ENCODE data around the gene SYT14.

The SYT14 gene

DNA sequence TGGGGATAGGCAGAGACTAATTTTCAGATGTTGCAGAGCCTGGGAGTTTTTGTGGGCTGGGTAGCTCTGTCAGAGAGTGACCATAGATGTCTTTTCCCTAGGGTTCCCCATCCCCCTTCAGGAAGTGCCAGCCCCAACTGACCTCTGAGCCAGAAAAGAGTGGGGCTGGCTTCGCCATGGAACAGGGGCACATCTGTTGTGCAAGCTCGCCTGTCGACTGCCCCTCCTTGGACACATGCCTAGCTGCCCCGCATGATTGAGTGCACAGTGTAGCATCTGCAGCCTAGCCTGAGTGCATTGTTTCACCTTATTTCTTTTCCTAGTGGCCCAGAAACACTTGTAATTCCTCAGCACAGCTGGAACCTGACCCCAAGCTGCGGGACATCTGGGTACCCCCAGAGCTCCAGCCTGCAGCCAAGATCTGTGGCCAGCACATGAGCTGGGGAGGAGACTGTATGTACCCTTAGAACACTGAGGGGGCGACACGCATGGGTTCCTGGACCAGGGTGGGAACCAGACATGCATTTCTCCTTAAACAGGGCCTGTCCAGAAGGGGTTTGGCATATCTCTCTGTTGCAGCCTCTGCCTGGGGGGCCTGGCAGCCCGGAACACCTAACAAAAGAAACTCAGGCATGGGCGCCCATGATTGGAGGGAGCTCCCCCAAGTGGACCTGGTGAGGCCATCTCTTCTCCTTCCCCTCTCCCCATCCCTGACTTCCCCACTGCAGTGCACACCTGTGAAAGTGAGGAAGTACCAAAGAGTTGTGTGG is 55.2 kb downstream of the SYT14 start:
- TF ChIP-seq EZH2 (IDR thresholded peaks at IDR 0.05; ENCODE audit: borderline replicate concordance, low read depth, low read length, severe bottlenecking) = no peak
- TF ChIP-seq, protein P1, sequence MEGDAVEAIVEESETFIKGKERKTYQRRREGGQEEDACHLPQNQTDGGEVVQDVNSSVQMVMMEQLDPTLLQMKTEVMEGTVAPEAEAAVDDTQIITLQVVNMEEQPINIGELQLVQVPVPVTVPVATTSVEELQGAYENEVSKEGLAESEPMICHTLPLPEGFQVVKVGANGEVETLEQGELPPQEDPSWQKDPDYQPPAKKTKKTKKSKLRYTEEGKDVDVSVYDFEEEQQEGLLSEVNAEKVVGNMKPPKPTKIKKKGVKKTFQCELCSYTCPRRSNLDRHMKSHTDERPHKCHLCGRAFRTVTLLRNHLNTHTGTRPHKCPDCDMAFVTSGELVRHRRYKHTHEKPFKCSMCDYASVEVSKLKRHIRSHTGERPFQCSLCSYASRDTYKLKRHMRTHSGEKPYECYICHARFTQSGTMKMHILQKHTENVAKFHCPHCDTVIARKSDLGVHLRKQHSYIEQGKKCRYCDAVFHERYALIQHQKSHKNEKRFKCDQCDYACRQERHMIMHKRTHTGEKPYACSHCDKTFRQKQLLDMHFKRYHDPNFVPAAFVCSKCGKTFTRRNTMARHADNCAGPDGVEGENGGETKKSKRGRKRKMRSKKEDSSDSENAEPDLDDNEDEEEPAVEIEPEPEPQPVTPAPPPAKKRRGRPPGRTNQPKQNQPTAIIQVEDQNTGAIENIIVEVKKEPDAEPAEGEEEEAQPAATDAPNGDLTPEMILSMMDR (IDR thresholded peaks at IDR 0.05; ENCODE audit: borderline replicate concordance, extremely low read depth, low read length, poor library complexity, severe bottlenecking) = no peak
- Histone ChIP-seq H3K27me3 (ENCODE audit: insufficient read depth, low read length, poor library complexity) (no peaks in the 10 kb centered on the region), H3K4me2 (ENCODE audit: insufficient read depth, low read length) (no peak overlapping the region), H3K79me2 (ENCODE audit: insufficient read depth, low read length) (no peaks in the 10 kb centered on the region), H4K20me1 (ENCODE audit: insufficient read depth, low read length) (no peaks in the 10 kb centered on the region), H3K9me3 (ENCODE audit: insufficient read depth, low read length, severe bottlenecking) (no peaks in the 10 kb centered on the region), H3K4me1 (ENCODE audit: insufficient read depth, low read length) (no peaks in the 10 kb centered on the region), H3K36me3 (ENCODE audit: insufficient read depth, low read length) (no peaks in the 10 kb centered on the region), H3K27ac (ENCODE audit: low read length) (no peak overlapping the region), H3K9ac (ENCODE audit: low read depth, low read length) (no peak overlapping the region), H2AFZ (ENCODE audit: low read depth, low read length) (no peak overlapping the region), H3K4me3 (ENCODE audit: low read depth in 1 of 2, low read length in 2 of 2) (no peak overlapping the region)
- DNase-seq = no peak
- ATAC-seq (ENCODE audit: insufficient read depth, low read depth) = no peak

DNA sequence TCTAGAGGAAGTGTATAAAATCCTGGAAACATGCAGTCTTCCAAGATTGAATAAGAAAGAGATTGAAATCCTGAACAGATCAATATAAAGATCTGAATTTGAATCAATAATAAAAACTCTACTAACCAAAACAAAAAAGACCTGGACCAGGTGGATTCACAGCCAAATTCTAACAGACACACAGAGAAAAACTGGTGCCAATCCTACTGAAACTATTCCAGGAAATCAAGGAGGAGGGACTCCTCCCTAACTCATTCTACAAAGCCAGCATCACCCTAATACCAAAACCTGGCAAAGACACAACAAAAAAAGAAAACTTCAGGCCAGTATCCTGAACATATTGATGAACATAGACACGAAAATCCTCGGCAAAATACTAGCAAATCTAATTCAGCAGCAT is 58.3 kb downstream of the SYT14 start:
- Histone ChIP-seq H3K27ac (ENCODE audit: low read length) (no peak overlapping the region), H3K9ac (ENCODE audit: low read depth, low read length) (no peak overlapping the region), H3K36me3 (ENCODE audit: insufficient read depth, low read length) (no peaks in the 10 kb centered on the region), H3K4me1 (ENCODE audit: insufficient read depth, low read length) (no peaks in the 10 kb centered on the region), H4K20me1 (ENCODE audit: insufficient read depth, low read length) (no peaks in the 10 kb centered on the region), H3K27me3 (ENCODE audit: insufficient read depth, low read length, poor library complexity) (no peaks in the 10 kb centered on the region), H3K9me3 (ENCODE audit: insufficient read depth, low read length, severe bottlenecking) (no peaks in the 10 kb centered on the region), H2AFZ (ENCODE audit: low read depth, low read length) (no peak overlapping the region), H3K79me2 (ENCODE audit: insufficient read depth, low read length) (no peaks in the 10 kb centered on the region), H3K4me3 (ENCODE audit: low read depth in 1 of 2, low read length in 2 of 2) (no peak overlapping the region), H3K4me2 (ENCODE audit: insufficient read depth, low read length) (no peak overlapping the region)
- DNase-seq = no peak
- no peak for ATAC-seq (ENCODE audit: insufficient read depth, low read depth)
- TF ChIP-seq EZH2 (IDR thresholded peaks at IDR 0.05; ENCODE audit: borderline replicate concordance, low read depth, low read length, severe bottlenecking) = no peak
- TF ChIP-seq, protein P1 (IDR thresholded peaks at IDR 0.05; ENCODE audit: borderline replicate concordance, extremely low read depth, low read length, poor library complexity, severe bottlenecking) = no peak

DNA sequence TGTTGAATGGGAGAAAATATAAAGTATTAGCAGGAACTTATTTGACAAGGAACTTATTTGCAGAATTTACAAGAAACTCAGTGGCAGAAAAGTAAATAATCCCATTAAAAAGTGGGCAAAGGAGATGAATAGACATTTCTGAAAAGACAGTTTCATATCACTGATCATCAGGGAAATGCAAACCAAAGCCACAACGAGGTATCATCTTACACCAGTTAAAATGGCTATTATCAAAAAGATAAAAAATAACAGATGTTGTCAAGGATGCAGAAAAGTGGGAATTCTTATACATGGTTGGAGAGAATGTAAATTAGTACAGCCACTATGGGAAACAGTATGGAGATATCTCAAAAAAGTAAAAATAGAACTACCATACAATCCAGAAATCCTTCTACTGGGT is 61.0 kb downstream of the SYT14 start:
- Histone ChIP-seq H3K27me3 (ENCODE audit: insufficient read depth, low read length, poor library complexity) (peaks cover 4% of the 10 kb centered on the region), H2AFZ (ENCODE audit: low read depth, low read length) (no peak overlapping the region), H4K20me1 (ENCODE audit: insufficient read depth, low read length) (no peaks in the 10 kb centered on the region), H3K4me2 (ENCODE audit: insufficient read depth, low read length) (no peak overlapping the region), H3K9ac (ENCODE audit: low read depth, low read length) (no peak overlapping the region), H3K36me3 (ENCODE audit: insufficient read depth, low read length) (no peaks in the 10 kb centered on the region), H3K9me3 (ENCODE audit: insufficient read depth, low read length, severe bottlenecking) (no peaks in the 10 kb centered on the region), H3K27ac (ENCODE audit: low read length) (no peak overlapping the region), H3K4me3 (ENCODE audit: low read depth in 1 of 2, low read length in 2 of 2) (no peak overlapping the region), H3K79me2 (ENCODE audit: insufficient read depth, low read length) (no peaks in the 10 kb centered on the region), H3K4me1 (ENCODE audit: insufficient read depth, low read length) (no peaks in the 10 kb centered on the region)
- no peak for ATAC-seq (ENCODE audit: insufficient read depth, low read depth)
- TF ChIP-seq, protein P1 (IDR thresholded peaks at IDR 0.05; ENCODE audit: borderline replicate concordance, extremely low read depth, low read length, poor library complexity, severe bottlenecking) = no peak
- no peak for TF ChIP-seq EZH2 (IDR thresholded peaks at IDR 0.05; ENCODE audit: borderline replicate concordance, low read depth, low read length, severe bottlenecking)
- no peak for DNase-seq
